Activated effector memory CD4-positive, alpha-beta T cell treated with anti-CD3 and anti-CD28 coated beads, Interleukin-2, amount 50 U/mL, for 16 hours (primary cell): ENCODE measurements around the gene SNX33.
"Not testable (repeated sequence)": the region's sequence is repeated elsewhere in the genome, so short reads cannot be mapped to it uniquely, and the experiment has no call there.

Experiments used
- DNase-seq: peaks from one replicate; pipeline ENCODE4 v3.0.0-alpha.2; 2020

Gene SNX33, protein sequence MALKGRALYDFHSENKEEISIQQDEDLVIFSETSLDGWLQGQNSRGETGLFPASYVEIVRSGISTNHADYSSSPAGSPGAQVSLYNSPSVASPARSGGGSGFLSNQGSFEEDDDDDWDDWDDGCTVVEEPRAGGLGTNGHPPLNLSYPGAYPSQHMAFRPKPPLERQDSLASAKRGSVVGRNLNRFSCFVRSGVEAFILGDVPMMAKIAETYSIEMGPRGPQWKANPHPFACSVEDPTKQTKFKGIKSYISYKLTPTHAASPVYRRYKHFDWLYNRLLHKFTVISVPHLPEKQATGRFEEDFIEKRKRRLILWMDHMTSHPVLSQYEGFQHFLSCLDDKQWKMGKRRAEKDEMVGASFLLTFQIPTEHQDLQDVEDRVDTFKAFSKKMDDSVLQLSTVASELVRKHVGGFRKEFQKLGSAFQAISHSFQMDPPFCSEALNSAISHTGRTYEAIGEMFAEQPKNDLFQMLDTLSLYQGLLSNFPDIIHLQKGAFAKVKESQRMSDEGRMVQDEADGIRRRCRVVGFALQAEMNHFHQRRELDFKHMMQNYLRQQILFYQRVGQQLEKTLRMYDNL

DNA sequence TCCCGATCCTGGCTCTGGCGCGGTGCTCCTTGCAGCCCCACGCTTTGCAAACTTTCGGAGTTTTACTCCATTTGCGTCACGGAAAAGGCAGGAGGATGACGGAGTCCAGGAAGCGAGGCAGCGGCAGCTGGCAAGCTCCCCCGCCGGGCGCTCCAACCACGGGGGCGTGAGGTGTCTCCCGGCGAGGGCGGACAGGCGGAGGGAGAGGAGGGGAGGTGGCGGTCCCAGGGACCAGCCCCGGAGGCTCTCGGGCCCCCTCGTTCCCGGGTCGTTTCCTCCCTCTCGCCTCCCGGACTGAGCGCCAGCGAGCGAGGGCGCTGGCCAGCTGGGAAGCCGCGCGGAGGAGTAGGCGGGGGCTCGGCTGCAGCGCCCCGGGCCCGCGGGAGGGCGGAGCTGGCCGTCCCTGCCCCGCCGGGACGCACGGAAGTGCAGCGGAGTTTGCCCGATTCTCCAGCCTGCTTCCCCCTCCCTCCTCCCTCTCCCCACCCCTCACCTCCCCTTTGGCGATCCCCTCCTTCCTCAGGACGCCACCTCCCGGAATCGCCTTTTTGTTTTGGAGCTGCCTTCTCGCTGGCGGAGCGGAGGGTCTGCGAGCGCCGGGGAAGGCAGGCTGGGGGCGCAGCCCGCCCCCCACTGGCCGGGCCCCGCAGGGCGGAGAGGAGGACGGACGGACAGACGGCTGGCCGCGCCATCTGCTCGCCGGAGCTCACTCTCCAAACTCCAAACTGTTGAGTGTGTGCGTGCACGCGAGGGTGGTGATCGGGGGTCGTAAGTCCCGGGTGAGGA lies at the start of gene SNX33:
TSS of gene SNX33 (plus strand) at position 543 of the 786 bp plus-strand sequence. CDS start 1,191 bp downstream, outside the sequence.
- DNase-seq, result peak; percentile 86

DNA sequence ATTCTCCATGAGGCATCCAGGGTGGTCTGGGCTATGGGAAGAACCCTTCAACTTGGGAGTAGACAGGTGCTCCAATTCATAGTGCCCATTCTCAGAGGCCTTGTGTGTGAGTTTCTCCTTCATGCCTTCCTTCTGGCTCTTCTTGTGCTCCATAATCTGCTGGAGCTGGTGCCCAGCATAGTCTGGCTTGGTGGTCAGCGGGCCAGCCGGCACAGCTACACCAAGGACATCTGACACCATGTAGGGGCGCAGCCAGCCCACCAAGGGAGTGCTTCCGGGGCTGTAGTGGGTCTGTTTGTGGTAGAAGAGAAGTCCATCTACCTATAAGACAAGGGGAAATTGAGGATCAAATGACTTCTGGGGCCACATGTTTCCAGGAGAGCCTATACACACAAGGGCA lies 49.4 kb upstream of the SNX33 start:
- no peak for DNase-seq

DNA sequence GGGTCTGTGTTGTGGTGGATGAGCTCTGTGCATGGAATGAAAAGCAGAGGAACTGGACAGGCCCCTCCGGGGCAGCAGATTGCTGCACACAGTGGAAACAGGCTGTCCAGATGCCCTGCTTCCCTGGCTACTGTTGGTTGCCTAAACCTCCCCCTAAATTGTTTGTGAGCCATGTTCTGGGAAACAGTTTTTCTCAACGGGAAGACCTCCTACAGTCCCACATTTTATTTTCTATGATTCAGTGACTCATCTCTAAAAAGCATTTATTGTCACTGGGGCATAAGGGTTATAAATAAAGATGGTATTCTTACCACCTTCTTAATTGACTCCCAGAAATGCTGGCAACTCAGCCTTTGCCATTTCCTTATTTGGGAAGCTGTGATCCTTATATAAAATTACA lies 48.3 kb upstream of the SNX33 start:
- no peak for DNase-seq

DNA sequence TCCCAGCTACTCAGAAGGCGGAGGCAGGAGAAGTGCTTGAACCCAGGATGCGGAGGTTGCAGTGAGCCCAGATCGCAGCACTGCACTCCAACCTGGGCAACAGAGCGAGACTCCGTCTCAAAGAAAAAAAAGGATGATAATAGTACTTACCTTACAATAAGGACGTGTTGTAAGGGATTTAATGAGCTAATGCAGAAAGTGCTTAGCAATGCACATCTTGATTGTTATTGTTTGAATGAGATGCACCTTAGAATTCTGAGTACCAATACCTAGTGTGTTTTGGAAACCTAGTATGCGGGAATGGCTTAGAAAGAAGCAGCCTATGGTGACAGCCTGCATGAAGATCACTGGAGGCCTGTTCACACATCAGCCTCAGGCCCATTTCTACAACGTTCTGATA lies 41.7 kb upstream of the SNX33 start:
- no peak for DNase-seq

DNA sequence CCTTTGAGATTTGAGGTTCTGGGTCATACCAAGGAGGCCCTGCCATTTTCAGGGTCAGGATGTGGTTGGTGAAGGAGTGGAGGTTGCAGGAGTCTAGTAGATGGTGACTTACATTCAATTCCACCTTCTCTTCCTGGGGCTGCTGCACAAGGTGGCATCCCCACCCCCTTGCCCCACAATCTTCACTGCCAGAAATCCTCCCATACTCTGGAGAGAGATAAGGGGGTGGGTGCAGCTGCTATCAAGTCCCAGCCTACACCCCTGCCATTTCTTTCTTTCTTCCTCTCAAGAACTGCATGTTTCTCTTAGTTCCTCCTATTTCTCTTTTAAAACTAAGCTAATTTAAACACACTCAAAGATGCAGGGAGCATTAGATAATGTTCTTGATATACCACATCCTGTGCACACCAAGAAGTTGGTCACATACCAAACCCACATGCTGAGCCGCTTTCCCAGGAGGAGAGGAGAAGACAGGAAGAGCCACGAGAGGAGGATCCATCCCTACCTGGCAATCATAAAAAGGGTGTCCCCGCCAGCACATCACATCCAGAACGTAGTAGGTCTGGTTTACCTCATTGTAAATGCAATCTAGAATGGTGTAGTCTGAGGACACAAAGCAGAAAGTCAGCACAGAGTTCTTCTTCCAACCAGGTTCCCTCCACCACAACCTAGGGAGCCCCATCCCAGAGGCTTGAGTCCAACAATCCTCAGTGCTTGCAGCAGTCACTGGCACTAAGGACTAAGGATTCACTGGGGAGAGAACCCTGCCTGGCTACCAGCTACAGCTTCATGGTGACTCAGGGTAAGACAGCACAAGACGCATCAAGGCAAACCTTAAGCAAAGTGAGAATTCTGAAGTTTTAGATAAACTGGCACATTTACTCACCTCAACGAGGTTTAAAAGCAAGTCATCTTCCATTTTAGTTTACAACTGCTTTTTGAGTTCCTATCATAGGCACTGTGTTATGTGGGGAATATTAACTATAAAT lies 40.7 kb upstream of the SNX33 start:
- DNase-seq, result no peak

DNA sequence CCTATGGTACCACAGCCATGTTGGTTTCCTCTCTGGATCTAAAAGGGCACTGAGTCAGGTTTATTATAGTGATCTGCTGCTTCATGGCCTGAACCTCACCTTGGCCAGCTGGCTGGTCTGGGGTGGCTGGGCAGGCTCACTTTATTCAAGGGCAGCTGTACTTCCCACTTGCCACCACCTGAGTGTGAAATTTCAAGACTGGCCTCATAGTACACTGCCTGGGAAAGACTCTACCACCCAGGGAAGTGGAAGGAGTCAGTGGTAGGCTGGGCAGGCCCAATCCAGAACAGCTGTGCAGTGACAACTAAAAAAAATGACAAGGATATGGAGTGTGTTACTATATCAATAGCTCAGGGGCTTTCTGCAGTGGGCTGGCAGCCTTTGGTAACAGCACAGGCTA lies 30.9 kb upstream of the SNX33 start:
- DNase-seq, result no peak

DNA sequence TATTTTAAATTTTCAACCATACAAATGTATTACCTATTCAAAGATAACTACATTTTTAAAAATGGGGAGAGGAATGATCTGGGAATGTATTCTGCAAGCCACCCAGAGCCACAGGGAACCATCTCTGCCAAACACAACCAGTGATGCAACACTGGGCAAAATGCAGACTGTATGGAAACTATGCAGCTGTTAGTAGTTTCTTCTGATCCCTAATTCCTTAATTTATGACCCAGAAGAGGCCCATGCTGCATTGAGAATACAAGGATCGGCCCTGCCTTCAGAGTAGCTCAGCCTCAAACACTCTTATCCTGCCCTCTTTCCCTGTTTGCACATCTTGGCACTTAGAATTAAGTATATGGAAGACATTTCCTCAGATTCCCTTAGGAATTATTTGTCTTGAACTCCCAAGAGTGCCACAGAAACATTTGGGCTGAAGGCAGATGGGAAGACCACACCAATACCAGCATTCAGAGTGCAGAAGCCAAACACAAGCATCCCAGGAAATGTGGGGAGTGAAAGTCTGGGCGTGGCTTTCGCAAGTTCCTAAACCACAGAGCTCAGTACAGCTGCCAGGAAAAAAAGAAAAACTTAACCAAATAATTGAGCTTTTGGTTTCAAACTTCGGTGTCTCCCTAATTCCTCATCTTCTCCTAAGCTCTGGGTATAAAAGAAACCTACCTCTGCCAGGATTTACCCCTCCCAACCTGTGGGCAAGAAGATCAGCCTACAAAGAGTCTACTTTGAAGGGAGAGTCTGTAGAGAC lies 27.5 kb upstream of the SNX33 start:
- DNase-seq, result no peak

DNA sequence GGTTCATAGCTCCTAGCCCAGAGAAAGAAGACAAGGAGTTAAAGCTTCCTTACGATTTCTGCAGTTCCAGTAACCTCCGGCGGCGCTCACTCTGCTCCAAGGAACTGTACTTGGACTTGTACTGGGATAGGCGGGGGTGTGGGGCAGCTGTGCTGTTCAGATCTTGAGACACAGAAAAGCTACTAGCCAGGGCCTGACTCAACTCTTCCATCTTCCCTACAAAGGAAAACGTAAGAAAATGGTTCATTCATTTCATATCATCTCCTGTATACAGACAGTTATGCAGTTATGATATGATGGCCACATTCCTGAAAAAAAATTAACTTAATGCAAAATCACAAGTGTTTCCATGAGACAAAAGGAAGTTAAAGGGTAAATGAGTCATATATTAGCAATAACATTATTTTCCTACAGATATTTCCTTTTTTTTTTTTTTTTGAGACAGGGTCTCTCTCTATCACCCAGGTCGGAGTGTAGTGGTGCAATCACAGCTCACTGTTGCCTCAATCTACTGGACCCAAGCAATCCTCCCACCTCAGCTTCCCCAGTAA lies 26.8 kb upstream of the SNX33 start:
- DNase-seq, result no peak

DNA sequence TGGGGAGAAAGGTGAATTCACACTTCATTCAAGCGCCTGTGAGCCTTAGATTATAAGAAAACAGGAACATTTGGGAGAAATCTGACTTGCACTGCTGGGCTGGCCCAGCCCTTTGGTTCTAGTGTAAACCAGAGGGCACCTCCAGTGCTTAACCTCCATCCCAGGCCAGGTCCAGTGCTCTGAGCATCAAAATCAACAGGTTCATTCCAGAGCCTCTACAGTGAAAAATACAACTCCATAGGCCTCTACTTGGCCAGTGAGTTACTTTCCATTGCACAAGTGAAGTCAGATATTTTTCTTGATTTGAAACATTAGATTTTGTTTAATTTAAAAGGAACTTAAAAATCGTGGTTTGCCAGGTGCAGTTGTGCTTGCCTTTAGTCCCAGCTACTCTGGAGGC lies 25.2 kb upstream of the SNX33 start:
- no peak for DNase-seq

DNA sequence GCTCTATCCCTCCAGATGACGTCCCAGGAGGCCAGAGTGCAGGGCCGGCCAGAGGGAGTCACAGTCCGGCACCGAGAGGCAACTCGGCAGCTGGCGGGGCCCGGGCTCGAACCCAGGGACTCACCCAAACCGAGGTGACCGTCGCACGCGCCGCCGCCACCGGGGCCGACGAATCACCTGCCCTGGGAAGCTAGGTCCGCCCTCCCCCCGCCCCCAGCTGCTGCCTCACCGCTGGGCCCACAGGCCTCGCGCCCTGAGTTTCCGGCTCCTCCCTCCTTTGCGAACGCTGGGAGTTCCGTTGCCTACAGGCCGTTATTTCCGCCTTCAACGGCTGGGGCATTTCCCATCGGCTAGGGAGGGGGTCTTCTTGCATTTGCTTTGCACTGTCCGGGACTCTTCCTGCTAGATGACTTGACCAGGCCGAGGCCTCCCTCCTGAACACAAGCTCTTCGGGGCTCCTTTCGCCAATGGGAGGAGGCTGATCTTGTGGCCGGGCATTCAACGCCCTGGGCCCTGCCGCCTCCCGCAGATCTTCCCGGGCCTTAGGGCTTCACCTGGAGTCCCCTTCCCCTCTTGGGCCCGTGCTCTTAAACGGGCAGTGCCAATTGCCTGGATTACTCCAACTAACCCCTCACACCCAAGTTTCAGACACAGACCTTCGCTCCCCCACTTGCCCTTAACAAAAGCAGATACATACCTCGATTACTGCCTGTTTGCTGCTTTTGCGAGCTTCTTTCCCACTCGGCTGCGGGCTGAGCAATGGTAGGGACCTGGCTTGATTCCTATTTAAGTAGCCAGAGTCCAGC lies 22.0 kb upstream of the SNX33 start, which contains the start of gene SNUPN:
TSS of gene SNUPN (minus strand) at position 184 of the 806 bp plus-strand sequence. CDS start 4,674 bp downstream, outside the sequence.
- DNase-seq, result peak; percentile 98

DNA sequence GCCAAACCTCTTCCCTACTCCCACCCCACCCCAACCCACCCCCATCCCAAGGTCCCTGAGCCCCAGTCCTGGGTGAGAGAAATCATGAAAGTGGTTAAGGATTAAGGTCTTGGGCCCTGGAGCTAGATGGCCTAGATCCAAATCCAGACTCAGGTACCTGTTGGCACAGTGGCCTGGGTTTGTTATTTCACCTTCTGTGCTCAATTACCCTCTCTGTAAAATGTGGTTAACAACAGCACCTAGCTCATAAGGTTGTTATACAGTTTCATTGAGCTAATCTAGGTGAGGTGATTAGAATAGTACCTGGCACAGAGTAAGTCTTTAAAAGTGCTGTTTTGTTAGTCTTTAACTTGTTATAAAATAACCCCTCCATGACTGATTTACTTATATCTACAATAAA lies 15.8 kb upstream of the SNX33 start:
- no peak for DNase-seq

DNA sequence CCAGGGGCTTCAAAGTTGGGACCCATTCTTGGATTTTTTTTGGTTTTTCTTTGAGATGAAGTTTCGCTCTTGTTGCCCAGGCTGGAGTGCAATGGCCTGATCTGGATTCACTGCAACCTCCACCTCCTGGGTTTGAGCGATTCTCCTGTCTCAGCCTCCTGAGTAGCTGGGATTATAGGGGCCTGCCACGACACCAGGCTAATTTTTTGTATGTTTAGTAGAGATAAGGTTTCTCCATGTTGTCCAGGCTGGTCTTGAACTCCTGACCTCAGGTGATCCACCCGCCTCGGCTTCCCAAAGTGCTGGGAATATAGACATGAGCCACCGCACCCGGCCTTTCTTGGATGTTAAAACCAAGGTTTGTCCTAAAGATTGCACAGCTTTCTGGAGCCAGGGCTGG lies 13.8 kb upstream of the SNX33 start:
- DNase-seq, result not testable (repeated sequence)

DNA sequence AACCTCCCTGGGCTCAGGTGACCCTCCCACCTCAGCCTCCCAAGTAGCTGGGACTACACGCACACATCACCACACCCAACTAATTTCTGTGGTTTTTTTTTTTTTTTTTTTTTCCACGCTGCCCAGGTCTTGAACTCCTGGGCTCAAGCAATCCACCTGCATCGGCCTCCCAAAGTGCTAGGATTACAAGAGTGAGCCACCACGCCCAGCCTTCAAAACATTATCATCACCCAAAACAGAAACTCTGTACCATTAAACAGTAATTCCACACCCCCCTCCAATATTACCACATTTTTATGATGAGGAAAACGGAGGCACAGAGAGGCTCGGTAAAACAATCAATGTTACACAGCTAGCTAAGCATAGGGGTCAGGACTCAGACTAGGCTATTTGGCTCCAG lies 11.7 kb upstream of the SNX33 start:
- no peak for DNase-seq

DNA sequence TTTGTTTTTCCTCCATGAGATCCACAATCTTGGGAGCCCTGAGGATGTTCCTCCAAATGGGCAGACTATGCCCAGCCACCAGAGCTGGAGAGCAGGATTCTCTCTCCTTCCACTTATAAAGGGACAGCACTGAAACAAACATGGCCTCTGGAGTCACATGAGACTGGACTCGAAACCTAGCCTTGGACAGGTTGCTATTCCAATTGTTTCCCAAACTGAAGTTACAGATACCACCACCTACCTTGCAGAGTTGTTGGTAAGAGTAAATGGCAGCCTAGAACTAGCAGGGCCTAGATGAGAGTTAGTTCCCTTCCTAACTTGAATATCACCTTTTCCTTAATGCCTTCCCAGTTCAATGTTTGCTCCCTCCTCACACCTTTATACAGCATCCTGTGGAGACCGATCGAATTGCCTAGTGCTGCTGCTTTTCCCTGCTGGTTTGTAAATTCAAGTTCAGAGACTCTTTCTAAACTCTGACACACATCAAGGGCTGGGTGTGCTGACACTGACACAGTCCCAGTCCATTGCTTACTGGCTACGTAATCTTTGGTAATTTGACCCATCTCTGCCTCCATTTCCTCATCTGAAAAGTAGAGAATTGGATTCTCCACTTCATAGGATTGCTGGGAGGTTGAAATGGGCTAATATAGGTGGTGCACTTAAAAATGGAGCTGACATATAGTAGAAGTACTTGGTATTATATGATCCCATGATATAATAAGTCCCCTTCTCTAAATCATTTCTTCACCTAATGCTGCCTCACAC lies 10.3 kb upstream of the SNX33 start:
- no peak for DNase-seq

DNA sequence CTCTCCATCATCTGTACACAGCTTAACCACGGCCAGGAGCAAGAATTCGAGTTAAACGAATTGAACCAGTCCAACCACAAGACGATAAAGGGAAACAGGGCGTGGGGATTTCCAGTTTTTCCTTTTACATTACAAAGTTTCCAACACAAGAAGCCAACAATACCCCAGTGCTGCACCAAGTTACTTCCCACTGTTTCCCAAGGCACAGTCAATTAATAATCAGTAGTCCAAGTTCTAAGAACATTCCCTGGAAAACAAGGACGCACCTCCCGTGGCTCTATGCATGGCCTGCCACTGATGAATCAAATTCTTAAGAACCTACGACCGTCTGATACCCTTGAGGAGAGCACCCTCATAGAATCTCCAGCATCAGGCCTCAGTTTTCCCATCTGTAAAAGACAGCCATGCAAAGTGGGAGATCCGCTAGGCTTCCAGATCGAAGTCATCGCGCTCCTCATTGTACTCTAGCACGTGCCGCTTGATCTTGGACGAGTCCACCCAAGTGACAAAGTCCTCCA lies 8.5 kb upstream of the SNX33 start:
- no peak for DNase-seq

DNA sequence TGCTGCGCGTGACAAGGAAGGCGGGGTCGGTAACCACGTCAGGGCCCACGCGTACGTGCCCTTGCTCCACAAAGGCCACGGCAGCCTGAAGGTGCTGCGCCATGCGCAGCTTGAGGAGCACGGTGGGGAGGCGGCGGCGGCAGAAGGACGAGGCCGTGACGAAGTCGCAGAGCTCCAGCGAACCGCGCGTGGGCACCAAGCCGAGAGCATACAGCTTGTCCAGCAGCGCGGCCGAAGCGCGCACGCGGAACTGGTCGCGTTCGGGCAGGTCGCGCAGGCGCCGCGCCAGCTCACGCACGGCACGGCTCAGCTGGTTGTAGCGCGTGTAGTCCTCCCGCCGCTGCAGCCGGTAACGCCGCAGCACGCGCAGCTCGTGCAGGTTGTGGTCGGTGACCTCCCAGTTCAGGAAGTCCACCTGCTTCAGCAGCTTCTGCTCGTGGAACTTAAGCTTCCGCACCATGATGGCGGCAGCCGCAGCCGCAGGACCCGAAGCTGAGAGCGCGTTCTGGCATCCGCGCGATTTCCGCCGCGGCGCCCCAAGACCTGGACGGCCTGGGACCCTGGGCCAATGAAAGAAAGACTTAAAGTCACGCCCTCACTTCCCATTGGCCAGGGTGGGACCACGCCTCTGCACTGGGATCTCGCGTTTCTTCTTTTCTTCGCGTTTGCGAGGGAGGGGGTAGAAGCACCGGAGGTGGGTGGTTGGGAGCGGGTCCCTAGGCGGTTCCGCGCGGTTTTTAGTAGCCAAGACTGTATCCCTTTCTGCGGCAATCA lies 7.8 kb upstream of the SNX33 start, which contains the start of gene IMP3:
TSS of gene IMP3 (minus strand) at position 516 of the 774 bp plus-strand sequence. CDS start at position 460, 56 bp downstream.
- DNase-seq, result peak; percentile 98

DNA sequence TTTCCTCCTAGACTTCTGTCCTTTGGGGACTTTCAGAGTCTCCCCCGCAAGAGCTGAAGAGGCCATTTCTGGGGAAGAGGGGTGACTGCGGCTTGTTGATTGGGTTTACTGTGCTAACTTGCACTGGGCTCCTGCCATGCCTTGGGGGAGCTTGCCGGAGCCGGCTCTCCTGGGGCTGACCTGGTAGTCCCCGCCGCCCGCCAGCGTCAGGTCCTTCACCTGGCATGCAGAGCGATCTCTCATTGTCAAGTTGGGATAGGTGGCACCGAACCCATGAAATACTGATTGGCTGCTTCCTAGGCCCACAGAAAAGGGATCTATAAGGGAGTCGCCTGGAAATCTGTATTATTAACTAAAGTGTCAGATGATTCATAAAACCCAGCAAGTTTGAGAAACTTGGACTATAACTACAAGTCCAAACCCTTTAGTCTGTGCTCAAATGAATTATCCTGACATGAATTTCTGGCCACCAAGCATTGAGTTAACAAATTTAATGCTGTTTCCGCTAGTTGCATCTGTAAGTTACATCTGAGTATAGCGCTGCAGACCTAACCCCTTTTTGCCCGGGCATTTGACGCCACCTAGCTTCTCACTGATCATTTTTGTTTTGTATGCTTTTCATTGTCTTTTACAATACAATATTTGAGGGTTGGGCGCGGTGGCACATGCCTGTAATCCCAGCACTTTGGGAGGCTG lies 7.1 kb upstream of the SNX33 start:
- peak; percentile 80 for DNase-seq

DNA sequence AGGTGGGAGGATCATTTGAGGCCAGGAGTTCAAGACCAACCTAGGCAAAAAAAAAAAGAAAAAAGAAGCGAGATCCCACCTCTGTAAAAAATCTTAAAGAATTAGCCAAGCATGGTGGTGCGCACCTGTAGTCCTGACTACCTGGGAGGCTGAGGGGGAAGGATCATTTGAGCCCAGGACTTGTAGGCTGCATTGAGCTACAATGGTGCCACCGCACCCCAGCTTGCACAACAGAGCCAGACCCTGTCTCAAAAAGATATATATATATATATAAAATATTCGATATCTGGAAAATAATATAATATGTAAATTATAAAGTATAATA lies 6.6 kb upstream of the SNX33 start:
- DNase-seq, result no peak
